OCI-LY7 (cell line): ENCODE results near the gene ZNF385D. TPM values are rescaled to one million over a fixed set of nuclear protein-coding genes. Genes with fewer than 3 reads are reported as not detected.

Source experiments
- BruUV-seq: library from RNA; stranded (reverse); fragments of 400-500 nt; replicated peaks from 2 replicates; lab custom pipeline; 2021; lab: Mats Ljungman, UMichigan
- CTCF ChIA-PET: fragments of 300-600 bp; sonication (Branson Sonifier 250); formaldehyde crosslinking; loops from one replicate; lab custom pipeline; 2022; ENCODE audit warnings: antibody characterized with exemption; ENCODE audit not compliant: unreplicated experiment; lab: Charles Lee
- POLR2A ChIA-PET: fragments of 300-600 bp; sonication (Branson Sonifier 250); formaldehyde crosslinking; loops from one replicate; lab custom pipeline; 2022; ENCODE audit warnings: antibody characterized with exemption; lab: Charles Lee
- DNase-seq: peaks from one replicate; pipeline ENCODE4 v3.0.0-alpha.2; 2015; ENCODE audit warnings: low spot score
- H2AFZ ChIP-seq: fragments of 200-600 bp; sonication (generic), shearing (Covaris generic); 2 replicates; pipeline ENCODE4 v1.6.1; 2014; ENCODE audit warnings: mild to moderate bottlenecking, antibody characterized with exemption, low read length, moderate library complexity
- H3K27ac ChIP-seq: fragments of 200-600 bp; sonication (generic); 2 replicates; pipeline ENCODE4 v1.5.1; 2014; ENCODE audit warnings: mixed run types, low read depth, mild to moderate bottlenecking, moderate library complexity, low read length, inconsistent platforms; ENCODE audit not compliant: poor library complexity, severe bottlenecking
- H3K36me3 ChIP-seq: fragments of 200-600 bp; sonication (generic); 2 replicates; pipeline ENCODE4 v1.6.1; 2014; ENCODE audit warnings: mild to moderate bottlenecking, antibody characterized with exemption, low read length, moderate library complexity, mixed read lengths; ENCODE audit not compliant: insufficient read depth
- H3K4me1 ChIP-seq: fragments of 200-600 bp; sonication (generic); 2 replicates; pipeline ENCODE4 v1.5.1; 2014; ENCODE audit warnings: mild to moderate bottlenecking, low read length; ENCODE audit not compliant: insufficient read depth, poor library complexity, severe bottlenecking
- H3K4me2 ChIP-seq: fragments of 200-600 bp; sonication (generic); 2 replicates; pipeline ENCODE4 v1.6.1; 2014; ENCODE audit warnings: mild to moderate bottlenecking, low read length
- H3K4me3 ChIP-seq: fragments of 200-600 bp; sonication (generic); 2 replicates; pipeline ENCODE4 v1.5.1; 2014; ENCODE audit warnings: mild to moderate bottlenecking, low read depth, low read length; ENCODE audit not compliant: poor library complexity, severe bottlenecking
- H3K79me2 ChIP-seq: fragments of 200-600 bp; sonication (generic); 2 replicates; pipeline ENCODE4 v1.6.1; 2016; ENCODE audit warnings: low read depth, mild to moderate bottlenecking, low read length, moderate library complexity, mixed read lengths; ENCODE audit not compliant: insufficient read depth
- H3K9me2 ChIP-seq: fragments of 200-600 bp; sonication (generic); 2 replicates; pipeline ENCODE4 v1.6.1; 2016; ENCODE audit warnings: mild to moderate bottlenecking, low read length, mixed read lengths; ENCODE audit not compliant: insufficient read depth
- H3K9me3 ChIP-seq: fragments of 200-600 bp; sonication (generic); 2 replicates; pipeline ENCODE4 v1.6.1; 2014; ENCODE audit warnings: mild to moderate bottlenecking, mixed run types, low read length, mixed read lengths
- H4K20me1 ChIP-seq: fragments of 200-600 bp; sonication (generic); 2 replicates; pipeline ENCODE4 v1.6.1; 2014; ENCODE audit warnings: mild to moderate bottlenecking, antibody characterized with exemption, low read length, moderate library complexity, mixed read lengths; ENCODE audit not compliant: insufficient read depth
- EZH2phosphoT487 ChIP-seq: fragments of 200-600 bp; sonication (generic); IDR thresholded peaks from 2 replicates; pipeline ENCODE4 v1.6.1; 2018; ENCODE audit warnings: low read depth, borderline replicate concordance, mild to moderate bottlenecking, mixed run types, antibody characterized with exemption, low read length, moderate library complexity, mixed read lengths
- intact Hi-C: fragments of 100-400 bp; cut with micrococcal nuclease; formaldehyde crosslinking; loops from one replicate; pipeline ENCODE4 v1.10.0; 2022; ENCODE audit not compliant: unreplicated experiment
- total RNA-seq, 2 experiments: library from RNA; depleted of rRNA in 1 of 2; stranded (reverse); fragments of >200 nt in 1 of 2; shearing (Covaris generic) in 1 of 2; gene quantifications; 2 replicates each; pipeline ENCODE4 v1.2.3, GENCODE V29; 2014 to 2022
- TF ChIP-seq, protein P1 (sequence below): fragments of 200-600 bp; sonication (generic); conservative IDR thresholded peaks from 2 replicates; pipeline ENCODE4 v1.5.1; 2014; ENCODE audit warnings: mild to moderate bottlenecking, antibody characterized with exemption, low read length, moderate library complexity, mixed read lengths

ZNF385D gene
- total RNA-seq, 2 experiments from 2014 or later, result 0.13 TPM; not detected in 1

- H3K4me3 ChIP-seq, result no peak overlapping the region
- BruUV-seq, result no TSS peak
- H3K79me2 ChIP-seq, result no peaks in the 10 kb centered on the region
- no peak for DNase-seq
- H3K9me3 ChIP-seq, result no peaks in the 10 kb centered on the region
- no peak overlapping the region for H3K4me2 ChIP-seq
- H2AFZ ChIP-seq, result no peak overlapping the region
- intact Hi-C loops, result no loop called here
- no peak overlapping the region for H3K27ac ChIP-seq
- no peak for TF ChIP-seq EZH2phosphoT487
- TF ChIP-seq, protein P1, sequence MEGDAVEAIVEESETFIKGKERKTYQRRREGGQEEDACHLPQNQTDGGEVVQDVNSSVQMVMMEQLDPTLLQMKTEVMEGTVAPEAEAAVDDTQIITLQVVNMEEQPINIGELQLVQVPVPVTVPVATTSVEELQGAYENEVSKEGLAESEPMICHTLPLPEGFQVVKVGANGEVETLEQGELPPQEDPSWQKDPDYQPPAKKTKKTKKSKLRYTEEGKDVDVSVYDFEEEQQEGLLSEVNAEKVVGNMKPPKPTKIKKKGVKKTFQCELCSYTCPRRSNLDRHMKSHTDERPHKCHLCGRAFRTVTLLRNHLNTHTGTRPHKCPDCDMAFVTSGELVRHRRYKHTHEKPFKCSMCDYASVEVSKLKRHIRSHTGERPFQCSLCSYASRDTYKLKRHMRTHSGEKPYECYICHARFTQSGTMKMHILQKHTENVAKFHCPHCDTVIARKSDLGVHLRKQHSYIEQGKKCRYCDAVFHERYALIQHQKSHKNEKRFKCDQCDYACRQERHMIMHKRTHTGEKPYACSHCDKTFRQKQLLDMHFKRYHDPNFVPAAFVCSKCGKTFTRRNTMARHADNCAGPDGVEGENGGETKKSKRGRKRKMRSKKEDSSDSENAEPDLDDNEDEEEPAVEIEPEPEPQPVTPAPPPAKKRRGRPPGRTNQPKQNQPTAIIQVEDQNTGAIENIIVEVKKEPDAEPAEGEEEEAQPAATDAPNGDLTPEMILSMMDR, result no peak
- H3K4me1 ChIP-seq, result no peaks in the 10 kb centered on the region
- H3K36me3 ChIP-seq, result no peaks in the 10 kb centered on the region
- H3K9me2 ChIP-seq, result no peaks in the 10 kb centered on the region
- H4K20me1 ChIP-seq, result no peaks in the 10 kb centered on the region
- POLR2A ChIA-PET, result interaction anchor here (0.6 kb wide), 1 partner anchor 36 kb away, joined by 4 read pairs; no protein-coding TSS in a partner anchor
- CTCF ChIA-PET, result no interaction called here
Measured at GRCh38 chr3:21785765-21786437, 34.9 kb upstream of the ZNF385D start.

- DNase-seq, result no peak
- Histone ChIP-seq H4K20me1 (no peaks in the 10 kb centered on the region), H3K27ac (no peak overlapping the region), H3K79me2 (no peaks in the 10 kb centered on the region), H3K4me3 (no peak overlapping the region), H3K9me2 (no peaks in the 10 kb centered on the region), H3K4me1 (no peaks in the 10 kb centered on the region), H3K36me3 (no peaks in the 10 kb centered on the region), H3K4me2 (no peak overlapping the region), H2AFZ (no peak overlapping the region), H3K9me3 (no peaks in the 10 kb centered on the region)
- no TSS peak for BruUV-seq
- ChIA-PET CTCF (no interaction called here), POLR2A (no interaction called here)
- intact Hi-C loops, result no loop called here
- TF ChIP-seq EZH2phosphoT487, result no peak
- TF ChIP-seq, protein P1, result no peak
Measured at GRCh38 chr3:21783839-21784238, 32.8 kb upstream of the ZNF385D start.

- H4K20me1 ChIP-seq, result no peaks in the 10 kb centered on the region
- no peak for DNase-seq
- TF ChIP-seq, protein P1, result no peak
- TF ChIP-seq EZH2phosphoT487, result no peak
- no TSS peak for BruUV-seq
- H3K9me3 ChIP-seq, result no peaks in the 10 kb centered on the region
- H2AFZ ChIP-seq, result no peak overlapping the region
- no peaks in the 10 kb centered on the region for H3K79me2 ChIP-seq
- H3K4me2 ChIP-seq, result no peak overlapping the region
- CTCF ChIA-PET, result no interaction called here
- H3K4me3 ChIP-seq, result no peak overlapping the region
- POLR2A ChIA-PET, result no interaction called here
- H3K36me3 ChIP-seq, result no peaks in the 10 kb centered on the region
- no peaks in the 10 kb centered on the region for H3K9me2 ChIP-seq
- no peak overlapping the region for H3K27ac ChIP-seq
- H3K4me1 ChIP-seq, result no peaks in the 10 kb centered on the region
- intact Hi-C loops, result no loop called here
Measured at GRCh38 chr3:21781355-21781754, 30.3 kb upstream of the ZNF385D start.
